Testis (tissue), 2 donors: ENCODE measurements around the gene ZNF581.

ENCODE experiments used
- CTCF ChIP-seq, 3 experiments: fragments of 450-650 bp in 2 of 3; fragments of 200-600 bp in 1 of 3; sonication (generic) in 1 of 3; IDR thresholded peaks; one replicate each; pipeline ENCODE4 v1.5.1; 2016 to 2019; ENCODE audit warnings: antibody characterized with exemption in 3 of 3, mild to moderate bottlenecking in 2 of 3, moderate library complexity in 1 of 3
- POLR2A ChIP-seq: fragments of 450-650 bp; IDR thresholded peaks from one replicate; pipeline ENCODE4 v1.6.1; 2017; ENCODE audit warnings: antibody characterized with exemption, mild to moderate bottlenecking, moderate library complexity

GRCh38 chr19:55624109-55625003, 19.1 kb upstream of the ZNF581 start, which contains the start of gene ZNF784:
- TF ChIP-seq CTCF (IDR thresholded peaks at IDR 0.05) (no peak), POLR2A (no peak)
